Measurements from ENCODE around the gene WBP1L.

The WBP1L gene

DNA sequence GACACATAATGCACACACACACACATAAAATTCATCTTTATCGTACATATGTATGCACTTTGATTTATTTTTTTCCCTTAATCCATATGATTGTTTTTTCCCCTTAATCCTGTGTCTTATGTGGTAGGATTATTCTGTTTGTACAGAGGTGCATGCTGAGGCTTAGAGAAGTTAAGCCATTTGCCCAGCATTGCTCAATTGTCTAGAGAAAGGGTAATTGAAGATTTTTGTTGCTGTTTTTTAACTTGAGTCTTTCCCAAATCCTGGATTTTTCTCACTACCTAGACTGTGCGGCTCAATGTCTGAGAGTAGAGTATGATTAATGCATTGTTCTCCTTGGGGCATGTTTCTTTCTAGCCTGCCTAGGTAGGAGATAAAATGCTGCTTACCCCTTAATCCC lies 35.0 kb downstream of the WBP1L start:
- H3K4me3 ChIP-seq (ENCODE audit: low read depth, low read length): no peak overlapping the region
- TF ChIP-seq, protein P1, sequence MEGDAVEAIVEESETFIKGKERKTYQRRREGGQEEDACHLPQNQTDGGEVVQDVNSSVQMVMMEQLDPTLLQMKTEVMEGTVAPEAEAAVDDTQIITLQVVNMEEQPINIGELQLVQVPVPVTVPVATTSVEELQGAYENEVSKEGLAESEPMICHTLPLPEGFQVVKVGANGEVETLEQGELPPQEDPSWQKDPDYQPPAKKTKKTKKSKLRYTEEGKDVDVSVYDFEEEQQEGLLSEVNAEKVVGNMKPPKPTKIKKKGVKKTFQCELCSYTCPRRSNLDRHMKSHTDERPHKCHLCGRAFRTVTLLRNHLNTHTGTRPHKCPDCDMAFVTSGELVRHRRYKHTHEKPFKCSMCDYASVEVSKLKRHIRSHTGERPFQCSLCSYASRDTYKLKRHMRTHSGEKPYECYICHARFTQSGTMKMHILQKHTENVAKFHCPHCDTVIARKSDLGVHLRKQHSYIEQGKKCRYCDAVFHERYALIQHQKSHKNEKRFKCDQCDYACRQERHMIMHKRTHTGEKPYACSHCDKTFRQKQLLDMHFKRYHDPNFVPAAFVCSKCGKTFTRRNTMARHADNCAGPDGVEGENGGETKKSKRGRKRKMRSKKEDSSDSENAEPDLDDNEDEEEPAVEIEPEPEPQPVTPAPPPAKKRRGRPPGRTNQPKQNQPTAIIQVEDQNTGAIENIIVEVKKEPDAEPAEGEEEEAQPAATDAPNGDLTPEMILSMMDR (IDR thresholded peaks at IDR 0.05; ENCODE audit: control insufficient read depth, extremely low read depth, insufficient read depth): no peak

DNA sequence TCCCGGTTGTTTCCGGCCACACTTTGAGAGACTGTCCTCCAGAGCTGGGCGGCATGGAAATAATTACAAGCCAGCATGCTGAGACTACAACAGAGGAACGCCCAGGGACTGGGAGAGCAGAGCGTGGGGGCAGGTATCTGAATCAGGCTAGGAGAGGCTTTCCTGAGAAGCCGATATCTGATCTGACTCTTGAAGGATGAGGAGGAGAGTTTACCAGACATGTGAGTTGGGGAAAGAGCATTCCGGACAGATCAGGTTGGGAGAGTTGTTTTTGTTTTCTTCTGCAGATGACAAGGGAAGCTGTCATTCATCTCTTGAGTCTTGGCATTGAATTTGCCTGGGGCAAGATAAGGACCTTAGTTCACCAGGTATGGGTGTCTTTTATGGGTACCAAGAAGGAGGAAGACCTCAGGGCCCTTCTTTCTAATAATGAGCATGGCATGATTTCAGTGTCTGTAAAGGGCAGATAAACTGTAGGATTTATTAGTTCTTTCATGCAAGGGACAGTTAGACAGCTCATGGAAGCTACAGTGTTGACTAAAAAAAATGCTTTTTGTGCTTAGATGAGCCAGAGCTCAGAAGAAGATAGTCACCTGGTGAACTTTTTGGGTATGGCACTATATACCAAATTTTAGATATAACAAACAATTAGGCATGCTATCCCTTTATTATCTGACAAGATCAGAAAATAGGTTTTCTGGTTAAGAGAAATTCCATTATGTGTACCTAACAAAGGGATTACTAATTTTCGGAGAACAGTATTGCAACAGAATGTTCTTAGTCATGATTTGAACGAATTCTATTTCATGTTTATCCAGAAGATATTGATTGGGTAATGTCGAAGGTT lies 36.2 kb downstream of the WBP1L start:
- H3K4me3 ChIP-seq (ENCODE audit: low read depth, low read length): no peak overlapping the region
- TF ChIP-seq, protein P1 (IDR thresholded peaks at IDR 0.05; ENCODE audit: control insufficient read depth, extremely low read depth, insufficient read depth): no peak
- DNase-seq (ENCODE audit: low read depth): no peak

More for the DNA sequence above, 35.0 kb downstream of the WBP1L start:
- no peak for DNase-seq (ENCODE audit: low read depth)

DNA sequence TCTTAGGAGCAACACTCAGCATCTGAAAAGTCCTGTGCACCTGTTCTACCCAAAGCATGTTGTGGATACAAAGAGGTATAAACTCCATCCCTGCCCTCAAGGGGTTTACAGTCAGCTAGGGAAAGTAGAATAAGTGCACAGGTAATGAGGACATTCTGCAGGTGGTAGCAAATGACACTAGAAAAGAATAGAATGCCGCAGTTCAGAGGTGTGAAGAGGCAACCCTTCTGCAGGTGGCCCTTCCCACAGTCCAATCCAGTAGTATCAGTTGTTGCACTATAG lies 36.7 kb downstream of the WBP1L start:
- no peak for DNase-seq (ENCODE audit: low read depth)
- no peak overlapping the region for H3K4me3 ChIP-seq (ENCODE audit: low read depth, low read length)
- TF ChIP-seq, protein P1 (IDR thresholded peaks at IDR 0.05; ENCODE audit: control insufficient read depth, extremely low read depth, insufficient read depth): no peak

DNA sequence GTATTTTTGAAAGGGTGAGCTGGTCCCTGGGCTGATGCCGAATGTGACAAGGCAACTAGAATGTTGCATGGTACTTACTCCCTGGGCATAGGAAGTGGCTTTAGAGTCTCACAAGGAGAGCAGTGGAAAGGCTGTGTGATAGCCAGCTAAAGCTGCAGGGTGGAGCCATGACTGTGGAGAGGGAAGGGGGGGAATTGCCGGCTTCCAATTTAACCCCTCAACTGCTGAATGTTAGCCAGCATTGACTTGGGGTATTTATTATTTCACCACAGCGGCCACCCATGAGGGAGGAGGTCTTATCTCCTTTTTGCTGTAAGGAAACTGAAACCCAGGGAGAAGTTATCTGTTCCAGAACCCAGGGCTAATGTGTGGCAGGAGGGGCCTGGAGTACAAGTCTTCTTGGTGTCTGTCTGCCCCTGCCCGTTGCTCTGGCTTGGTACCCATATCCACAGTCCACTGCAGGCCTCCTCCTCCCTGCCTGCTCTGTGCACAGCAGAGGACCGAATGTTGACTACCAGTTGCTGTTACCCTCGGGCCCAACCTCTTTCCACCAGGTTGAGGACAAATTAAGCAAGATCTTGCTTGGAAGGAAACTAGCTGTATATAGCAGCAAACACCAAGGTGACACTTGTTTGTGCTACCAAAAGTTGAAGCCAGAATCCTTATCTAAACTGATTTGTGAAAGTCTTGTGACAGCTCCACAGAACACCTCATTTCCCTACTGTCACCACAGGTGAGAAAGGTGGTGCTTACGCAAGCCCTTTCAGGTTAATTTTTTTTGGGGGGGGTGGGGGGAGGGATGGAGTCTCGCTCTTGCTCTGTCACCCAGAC lies 37.6 kb downstream of the WBP1L start:
- TF ChIP-seq, protein P1 (IDR thresholded peaks at IDR 0.05; ENCODE audit: control insufficient read depth, extremely low read depth, insufficient read depth): no peak
- no peak for DNase-seq (ENCODE audit: low read depth)
- no peak overlapping the region for H3K4me3 ChIP-seq (ENCODE audit: low read depth, low read length)

DNA sequence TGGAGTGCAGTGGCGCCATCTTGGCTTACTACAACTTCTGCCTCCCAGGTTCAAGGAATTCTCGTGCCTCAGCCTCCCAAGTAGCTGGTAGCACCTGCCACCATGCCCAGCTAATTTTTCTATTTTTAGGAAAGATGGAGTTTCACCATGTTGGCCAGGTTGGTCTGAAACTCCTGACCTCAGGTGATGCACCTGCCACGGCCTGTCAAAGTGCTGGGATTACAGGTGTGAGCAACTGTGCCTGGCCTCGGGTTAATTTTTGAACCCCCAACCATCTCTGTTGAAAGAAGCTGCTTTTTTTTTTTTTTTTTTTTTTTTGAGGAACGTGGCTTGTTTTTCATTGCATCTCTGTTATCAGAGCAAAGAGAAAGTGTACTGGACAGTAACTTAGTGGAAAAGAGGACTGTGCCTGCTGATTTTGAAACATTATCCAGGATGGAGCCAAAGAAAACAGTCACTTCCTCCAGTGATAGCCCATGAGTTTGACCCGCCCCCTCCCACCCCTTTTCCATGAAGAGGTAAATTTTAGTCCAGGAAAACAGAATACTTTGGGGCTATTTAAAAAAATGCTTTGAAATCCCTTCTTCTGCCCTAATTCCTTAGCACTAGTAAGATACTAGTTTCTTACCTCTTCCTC lies 38.3 kb downstream of the WBP1L start:
- DNase-seq (ENCODE audit: low read depth): no peak
- no peak overlapping the region for H3K4me3 ChIP-seq (ENCODE audit: low read depth, low read length)
- TF ChIP-seq, protein P1 (IDR thresholded peaks at IDR 0.05; ENCODE audit: control insufficient read depth, extremely low read depth, insufficient read depth): no peak

DNA sequence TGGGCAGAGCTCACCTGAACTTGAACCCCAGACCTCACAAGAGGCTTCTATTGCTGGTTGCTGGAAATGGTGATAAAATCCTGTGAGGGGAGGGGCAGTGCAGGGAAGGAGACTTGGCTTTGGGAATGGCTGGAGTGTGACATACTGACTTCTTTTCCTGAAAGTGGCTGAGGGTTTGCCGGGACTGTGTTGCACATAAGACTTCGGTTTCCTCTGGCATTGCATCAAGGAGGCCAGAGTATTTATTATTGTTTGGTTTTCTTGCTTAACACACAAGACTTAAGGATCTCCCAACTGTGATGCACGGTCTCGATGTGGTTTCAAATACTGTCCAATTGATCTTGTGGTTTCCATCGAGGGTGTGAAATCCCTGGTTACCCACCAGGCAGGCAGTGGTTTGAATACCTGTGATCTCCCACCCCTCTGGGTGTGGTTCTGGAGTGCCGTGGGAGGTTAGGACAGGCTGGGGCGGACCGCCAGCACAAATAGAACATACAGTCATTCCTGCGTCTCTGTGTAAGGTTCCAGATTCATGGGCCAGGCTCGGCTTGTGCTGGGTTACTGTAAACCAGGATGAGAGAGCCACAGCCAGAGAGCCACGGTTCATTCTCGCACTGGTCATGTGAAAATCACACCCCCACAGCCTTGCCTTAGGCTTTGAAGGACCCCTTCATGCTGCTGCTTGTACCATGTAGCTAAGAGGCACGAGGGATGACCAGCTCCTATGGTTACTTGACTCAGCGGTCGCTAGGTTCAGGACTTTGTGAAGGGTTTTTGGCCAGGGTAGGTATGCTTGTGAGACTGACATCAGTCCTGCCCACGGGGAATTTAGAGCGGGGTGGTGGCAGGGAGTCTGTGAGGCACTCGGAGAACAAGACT lies 39.2 kb downstream of the WBP1L start:
- DNase-seq (ENCODE audit: low read depth): no peak
- no peak overlapping the region for H3K4me3 ChIP-seq (ENCODE audit: low read depth, low read length)
- TF ChIP-seq, protein P1 (IDR thresholded peaks at IDR 0.05; ENCODE audit: control insufficient read depth, extremely low read depth, insufficient read depth): no peak
